DND-41 (cell line): ENCODE measurements around the gene PLEKHB1.

Experiments used
- ATAC-seq: fragments of 200-7000 bp; cut with Tn5 transposase; 3 replicates; pipeline ENCODE4 v1.9.1; 2021; ENCODE audit warnings: low read depth; ENCODE audit not compliant: insufficient read depth
- DNase-seq: peaks from one replicate; pipeline ENCODE4 v3.0.0-alpha.2; 2020
- H2AFZ ChIP-seq: 2 replicates; pipeline ENCODE4 v1.6.0; 2012; ENCODE audit warnings: low read depth, low read length
- H3K27ac ChIP-seq: 2 replicates; pipeline ENCODE4 v1.5.1; 2012; ENCODE audit warnings: low read length, inconsistent platforms
- H3K27me3 ChIP-seq: fragments of 200-600 bp; sonication (generic); 2 replicates; pipeline ENCODE4 v1.6.0; 2012; ENCODE audit warnings: low read length, mild to moderate bottlenecking, inconsistent platforms; ENCODE audit not compliant: insufficient read depth, poor library complexity
- H3K36me3 ChIP-seq: 2 replicates; pipeline ENCODE4 v1.5.1; 2012; ENCODE audit warnings: low read length, inconsistent platforms; ENCODE audit not compliant: insufficient read depth
- H3K4me1 ChIP-seq: 2 replicates; pipeline ENCODE4 v1.5.1; 2012; ENCODE audit warnings: mild to moderate bottlenecking, low read length; ENCODE audit not compliant: insufficient read depth
- H3K4me2 ChIP-seq: 2 replicates; pipeline ENCODE4 v1.6.0; 2012; ENCODE audit warnings: mild to moderate bottlenecking, moderate library complexity, low read length, inconsistent platforms; ENCODE audit not compliant: insufficient read depth
- H3K4me3 ChIP-seq, 2 experiments: fragments of 200-600 bp in 1 of 2; shearing (Covaris generic) in 1 of 2; 2 replicates each; pipeline ENCODE4 v1.5.1; 2012 to 2016; ENCODE audit warnings: inconsistent platforms in 2 of 2, low read length in 2 of 2, mild to moderate bottlenecking in 2 of 2, low read depth in 1 of 2, moderate library complexity in 1 of 2
- H3K79me2 ChIP-seq: 2 replicates; pipeline ENCODE4 v1.6.0; 2012; ENCODE audit warnings: low read length, inconsistent platforms; ENCODE audit not compliant: insufficient read depth
- H3K9ac ChIP-seq: 2 replicates; pipeline ENCODE4 v1.6.0; 2012; ENCODE audit warnings: low read depth, mild to moderate bottlenecking, inconsistent platforms, low read length, moderate library complexity
- H3K9me3 ChIP-seq: 2 replicates; pipeline ENCODE4 v1.5.1; 2012; ENCODE audit warnings: low read length, moderate library complexity, mild to moderate bottlenecking, inconsistent platforms; ENCODE audit not compliant: insufficient read depth, severe bottlenecking
- H4K20me1 ChIP-seq: 2 replicates; pipeline ENCODE4 v1.6.0; 2012; ENCODE audit warnings: low read length; ENCODE audit not compliant: insufficient read depth
- CTCF ChIP-seq: IDR thresholded peaks from 2 replicates; pipeline ENCODE4 v1.5.1; 2012; ENCODE audit warnings: borderline replicate concordance, low read length, moderate library complexity, mild to moderate bottlenecking; ENCODE audit not compliant: poor library complexity, severe bottlenecking; ENCODE audit errors: extremely low read depth
- EZH2 ChIP-seq: IDR thresholded peaks from 3 replicates; pipeline ENCODE4 v1.6.1; 2012; ENCODE audit warnings: borderline replicate concordance, low read depth, mild to moderate bottlenecking, moderate library complexity, low read length, inconsistent platforms; ENCODE audit not compliant: severe bottlenecking

The PLEKHB1 gene

GRCh38 chr11:73651661-73652045, 5.3 kb downstream of the PLEKHB1 start:
- peaks cover 3% of the 10 kb centered on the region; the same call in 1 of the 2 replicates for H4K20me1 ChIP-seq
- no peak overlapping the region for H3K27ac ChIP-seq
- H3K4me3 ChIP-seq = no peak overlapping the region
- no peak overlapping the region for H3K9ac ChIP-seq
- H3K9me3 ChIP-seq = no peaks in the 10 kb centered on the region
- no peaks in the 10 kb centered on the region for H3K36me3 ChIP-seq
- DNase-seq (no peak), ATAC-seq (no peak)
- no peaks in the 10 kb centered on the region for H3K79me2 ChIP-seq
- no peak overlapping the region for H2AFZ ChIP-seq
- no peaks in the 10 kb centered on the region for H3K27me3 ChIP-seq
- TF ChIP-seq CTCF (no peak), EZH2 (no peak)
- H3K4me1 ChIP-seq = no peaks in the 10 kb centered on the region
- H3K4me2 ChIP-seq = no peak overlapping the region

GRCh38 chr11:73652046-73652730, 5.8 kb downstream of the PLEKHB1 start:
- no peaks in the 10 kb centered on the region for H3K9me3 ChIP-seq
- no peak overlapping the region for H3K4me3 ChIP-seq
- DNase-seq = no peak
- H4K20me1 ChIP-seq = peaks cover 3% of the 10 kb centered on the region; the same call in 1 of the 2 replicates
- H3K4me1 ChIP-seq = no peaks in the 10 kb centered on the region
- H2AFZ ChIP-seq = no peak overlapping the region
- H3K9ac ChIP-seq = no peak overlapping the region
- no peak overlapping the region for H3K4me2 ChIP-seq
- H3K27ac ChIP-seq = no peak overlapping the region
- H3K36me3 ChIP-seq = no peaks in the 10 kb centered on the region
- ATAC-seq = no peak
- TF ChIP-seq CTCF (no peak), EZH2 (no peak)
- H3K79me2 ChIP-seq = no peaks in the 10 kb centered on the region
- no peaks in the 10 kb centered on the region for H3K27me3 ChIP-seq

- no peak for TF ChIP-seq CTCF
- TF ChIP-seq EZH2 = no peak
- Histone ChIP-seq H3K4me2 (no peak overlapping the region), H3K27me3 (no peaks in the 10 kb centered on the region), H3K4me1 (no peaks in the 10 kb centered on the region), H3K9me3 (no peaks in the 10 kb centered on the region), H2AFZ (no peak overlapping the region), H3K4me3 (no peak overlapping the region), H3K79me2 (no peaks in the 10 kb centered on the region), H3K36me3 (no peaks in the 10 kb centered on the region), H3K27ac (no peak overlapping the region), H3K9ac (no peak overlapping the region), H4K20me1 (peaks cover 3% of the 10 kb centered on the region; the same call in 1 of the 2 replicates)
- ATAC-seq (no peak), DNase-seq (no peak)
Measured at GRCh38 chr11:73652856-73653559, 6.6 kb downstream of the PLEKHB1 start.
